Glomerular visceral epithelial cell (primary cell): ENCODE data around the gene NOS2.
"Not testable (repeated sequence)": the region's sequence is repeated elsewhere in the genome, so short reads cannot be mapped to it uniquely, and the experiment has no call there.

Source experiments
- DNase-seq: peaks from one replicate; pipeline ENCODE4 v3.0.0-alpha.2; 2016; ENCODE audit errors: extremely low spot score

NOS2 gene

DNA sequence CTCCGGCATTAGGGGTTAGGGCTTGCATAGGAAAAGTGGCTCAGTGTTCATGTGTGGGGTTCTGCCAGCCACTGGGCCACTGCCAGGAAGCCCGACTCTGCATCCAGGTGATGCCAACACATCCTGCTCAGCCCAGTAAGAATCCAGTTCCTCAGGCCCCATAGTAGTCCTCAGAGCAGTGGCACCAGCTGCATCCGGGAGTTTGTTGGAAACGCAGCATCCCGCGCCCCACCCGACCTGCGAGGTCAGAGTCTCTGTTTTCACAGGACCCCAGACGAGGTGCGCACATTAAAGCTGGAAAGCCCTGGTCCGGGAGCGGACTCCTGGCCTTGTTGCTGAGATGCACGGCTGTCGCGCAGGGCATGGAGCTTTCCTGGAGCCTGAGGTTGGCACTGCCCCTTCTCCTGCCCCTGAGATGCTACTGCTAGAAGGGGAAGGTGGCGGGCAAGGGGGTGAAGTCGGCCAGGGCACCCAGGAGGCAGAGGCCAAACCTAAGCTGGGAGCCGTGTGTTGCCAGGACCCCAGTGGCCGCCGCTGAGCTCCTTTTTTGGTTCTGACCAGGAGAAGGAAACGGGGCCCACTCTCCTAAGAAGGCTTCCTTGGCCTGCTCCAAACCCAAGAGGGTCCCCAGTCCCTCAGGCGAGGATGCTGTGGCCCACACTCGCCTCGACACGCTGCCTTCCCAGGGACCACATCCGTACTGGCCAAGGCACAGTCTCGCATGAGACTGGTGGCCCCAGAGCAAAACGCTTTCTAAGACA, 44.4 kb downstream of the NOS2 start:
- DNase-seq: no peak

DNA sequence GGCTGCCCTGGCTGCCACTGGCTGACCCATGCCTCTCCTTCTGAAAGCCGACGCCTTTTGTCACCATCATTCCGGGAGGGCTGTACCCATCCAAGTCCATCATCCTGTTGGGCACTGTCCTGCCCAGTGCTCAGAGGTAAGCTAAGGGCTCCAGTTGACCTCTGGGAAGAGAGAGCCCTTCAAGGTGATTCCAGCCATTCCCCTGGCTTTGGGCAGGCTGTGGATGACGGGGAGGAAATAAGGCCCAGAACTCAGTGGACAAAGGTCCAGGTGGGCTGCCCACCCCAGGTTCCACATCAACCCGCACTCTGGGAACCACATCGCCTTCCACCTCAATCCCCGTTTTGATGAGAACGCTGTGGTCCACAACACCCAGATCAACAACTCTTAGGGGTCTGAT, 45.8 kb downstream of the NOS2 start:
- DNase-seq: no peak

GRCh38 chr17:27753726-27754125, 46.6 kb downstream of the NOS2 start:
- DNase-seq: not testable (repeated sequence)

DNA sequence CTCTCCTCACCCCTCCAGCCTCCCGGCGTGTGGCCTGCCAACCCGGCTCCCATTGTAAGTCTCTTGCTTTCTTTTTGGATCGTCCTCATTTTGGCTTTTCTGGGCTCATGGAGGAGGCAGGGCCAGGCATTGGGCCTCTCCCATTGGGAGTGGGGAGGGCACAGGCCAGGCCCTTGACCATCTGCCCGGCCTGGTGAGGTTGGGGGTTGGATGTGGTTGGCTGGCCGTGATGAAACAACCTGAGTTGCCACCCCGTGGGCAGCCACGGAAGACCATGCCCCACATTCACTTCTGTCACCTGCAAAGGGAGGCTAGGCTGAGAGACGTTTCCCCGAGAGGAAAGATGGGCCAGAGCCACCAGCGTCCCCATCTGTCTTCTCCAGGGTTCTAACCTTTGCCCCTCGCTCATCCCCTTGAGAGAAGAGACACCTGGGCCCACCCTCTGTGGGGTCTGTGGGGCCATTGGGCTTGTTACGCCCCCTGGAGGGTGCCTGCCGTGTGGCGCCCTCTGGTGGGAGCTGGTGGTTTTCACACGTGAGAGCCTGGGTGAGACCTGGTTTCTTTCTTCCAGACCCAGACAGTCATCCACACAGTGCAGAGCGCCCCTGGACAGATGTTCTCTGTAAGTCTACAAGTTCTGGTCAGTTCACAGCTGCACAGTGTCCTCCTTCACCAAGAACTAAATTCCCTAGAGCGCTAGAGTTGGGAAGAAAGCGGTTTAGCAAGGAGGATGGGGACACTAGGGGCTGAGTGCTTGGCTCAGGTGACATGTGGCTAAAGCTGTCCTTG, 47.3 kb downstream of the NOS2 start:
- not testable (repeated sequence) for DNase-seq

GRCh38 chr17:27751622-27752490, 48.5 kb downstream of the NOS2 start:
- no peak for DNase-seq

DNA sequence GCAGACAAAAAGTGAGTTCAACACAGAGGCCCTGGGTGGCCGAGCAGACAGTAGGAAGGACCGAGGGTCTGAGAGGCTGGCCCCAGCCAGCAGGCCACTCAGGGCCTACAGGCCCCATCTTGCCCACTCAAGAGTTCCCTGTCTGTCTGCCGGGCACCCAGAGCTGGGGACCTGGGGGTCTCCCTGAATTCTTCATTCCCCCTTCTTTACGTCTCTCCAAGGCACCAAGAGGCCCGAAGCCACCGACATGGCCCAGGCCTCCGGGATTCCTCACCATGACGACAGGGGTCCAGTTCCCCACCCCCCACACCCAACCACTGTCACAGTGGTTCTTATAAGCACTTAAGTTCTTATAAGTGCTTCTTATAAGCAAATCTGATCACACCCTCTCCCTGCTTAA, 49.2 kb downstream of the NOS2 start:
- DNase-seq: no peak

DNA sequence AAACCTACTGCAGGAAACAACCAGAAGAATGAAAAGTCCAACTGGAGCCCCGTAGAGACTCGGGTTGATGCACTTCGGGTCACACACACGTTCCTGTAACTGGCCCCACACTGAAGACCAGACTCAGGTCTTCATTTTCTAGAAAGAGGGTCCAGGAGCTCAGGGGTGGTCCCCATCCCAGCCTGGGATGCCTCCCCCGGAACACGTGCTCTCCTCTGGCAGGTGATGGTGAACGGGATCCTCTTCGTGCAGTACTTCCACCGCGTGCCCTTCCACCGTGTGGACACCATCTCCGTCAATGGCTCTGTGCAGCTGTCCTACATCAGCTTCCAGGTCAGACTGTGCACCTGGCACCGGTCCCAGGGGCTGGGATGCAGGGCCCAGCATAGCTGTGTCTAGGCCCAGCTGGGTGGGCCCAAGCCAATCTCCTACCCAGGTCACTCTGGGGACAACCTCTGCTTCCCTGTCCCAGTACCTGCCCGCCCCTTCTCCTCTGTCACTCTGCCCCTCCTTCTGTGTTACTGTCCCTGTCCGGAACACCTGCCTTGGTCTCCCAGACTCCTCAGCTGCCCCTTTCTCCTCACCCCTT, 50.7 kb downstream of the NOS2 start:
- not testable (repeated sequence) for DNase-seq

DNA sequence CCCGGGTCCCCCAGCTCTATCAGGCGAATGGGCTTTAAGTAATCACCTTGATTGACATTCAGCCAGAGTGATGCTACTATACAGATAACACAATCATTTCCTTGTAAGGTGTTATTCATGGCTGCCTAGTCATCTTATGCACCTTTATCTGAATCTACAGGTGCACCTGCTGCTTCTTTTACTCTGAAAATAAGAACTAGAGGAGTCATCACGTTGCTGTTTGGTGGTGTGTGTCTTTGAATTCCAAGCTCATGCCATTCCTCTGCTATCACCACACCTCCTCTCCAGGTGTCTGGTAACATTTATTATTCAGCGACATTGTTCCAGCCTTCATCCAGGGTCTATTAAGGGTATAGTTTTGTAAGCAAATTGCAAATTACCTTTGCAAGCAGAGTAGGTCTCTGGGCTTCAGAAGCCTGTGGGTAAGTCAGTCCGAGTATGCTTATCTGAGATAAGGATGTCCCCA, 51.9 kb downstream of the NOS2 start:
- DNase-seq: no peak

DNA sequence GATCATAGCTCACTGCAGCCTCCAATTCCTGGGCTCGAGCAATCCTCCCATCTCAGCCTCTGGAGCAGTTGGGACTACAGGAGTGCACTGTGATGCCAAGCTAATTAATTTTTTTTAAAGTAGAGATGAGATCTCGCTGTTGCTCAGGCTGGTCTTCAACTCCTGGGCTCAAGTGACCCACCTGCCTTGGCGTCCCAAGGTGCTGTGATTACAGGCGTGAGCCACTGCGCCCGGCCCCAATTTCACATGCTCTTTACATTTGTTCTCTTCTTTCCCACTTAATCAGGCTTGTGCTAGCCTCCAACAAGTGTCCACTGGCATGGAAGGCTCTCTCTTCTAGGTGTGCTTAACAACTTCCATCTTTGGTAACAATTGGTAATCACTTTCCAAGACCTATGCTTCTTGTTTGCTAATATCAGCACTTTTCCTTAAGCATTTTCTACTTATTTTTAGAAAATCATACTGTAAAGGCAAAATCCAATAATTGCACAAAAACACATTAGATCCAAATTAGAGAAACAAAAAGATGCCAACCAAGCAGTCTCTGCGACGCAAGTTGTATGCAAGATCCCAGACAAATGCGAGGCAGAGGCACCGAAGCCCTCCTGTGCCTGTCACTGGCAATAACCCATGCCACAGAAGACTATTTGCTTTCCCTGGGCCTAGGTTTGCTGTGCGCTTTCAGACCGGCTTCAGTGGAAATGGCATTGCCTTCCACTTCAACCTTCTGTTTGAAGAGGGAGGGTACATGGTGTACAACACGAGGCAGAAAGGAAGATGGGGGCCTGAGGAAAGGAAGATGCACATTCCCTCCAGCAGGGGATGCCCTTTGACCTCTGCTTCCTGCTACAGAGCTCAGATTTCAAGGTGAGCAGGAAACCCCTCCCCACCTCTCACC, 52.6 kb downstream of the NOS2 start:
- DNase-seq: no peak

DNA sequence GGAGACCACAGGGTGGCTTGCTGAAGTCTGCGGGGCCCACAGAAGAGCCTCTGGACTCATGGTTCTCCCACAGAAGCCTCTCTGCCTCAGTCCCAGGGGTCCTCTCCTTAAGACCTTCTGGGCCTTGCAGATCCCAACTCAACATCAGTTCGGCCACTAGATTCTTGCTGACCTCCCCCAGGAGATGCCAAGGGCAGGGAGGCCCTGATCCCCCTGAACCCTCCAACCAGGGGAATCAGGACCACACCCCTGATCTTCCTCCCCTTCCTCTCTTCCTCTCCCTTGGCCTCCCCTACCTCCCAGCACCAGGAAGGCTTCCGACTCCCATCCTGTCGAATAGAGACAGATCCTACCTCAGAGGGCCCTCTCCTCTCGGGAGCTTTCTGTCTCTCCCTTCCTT, 53.4 kb downstream of the NOS2 start:
- DNase-seq: no peak

GRCh38 chr17:27746320-27746719, 54.0 kb downstream of the NOS2 start:
- not testable (repeated sequence) for DNase-seq

- DNase-seq: not testable (repeated sequence)
Observed at GRCh38 chr17:27745207-27745830, 55.0 kb downstream of the NOS2 start.

GRCh38 chr17:27743281-27743885, 56.9 kb downstream of the NOS2 start:
- no peak for DNase-seq

- DNase-seq: no peak
Observed at GRCh38 chr17:27741971-27742575, 58.3 kb downstream of the NOS2 start.

DNA sequence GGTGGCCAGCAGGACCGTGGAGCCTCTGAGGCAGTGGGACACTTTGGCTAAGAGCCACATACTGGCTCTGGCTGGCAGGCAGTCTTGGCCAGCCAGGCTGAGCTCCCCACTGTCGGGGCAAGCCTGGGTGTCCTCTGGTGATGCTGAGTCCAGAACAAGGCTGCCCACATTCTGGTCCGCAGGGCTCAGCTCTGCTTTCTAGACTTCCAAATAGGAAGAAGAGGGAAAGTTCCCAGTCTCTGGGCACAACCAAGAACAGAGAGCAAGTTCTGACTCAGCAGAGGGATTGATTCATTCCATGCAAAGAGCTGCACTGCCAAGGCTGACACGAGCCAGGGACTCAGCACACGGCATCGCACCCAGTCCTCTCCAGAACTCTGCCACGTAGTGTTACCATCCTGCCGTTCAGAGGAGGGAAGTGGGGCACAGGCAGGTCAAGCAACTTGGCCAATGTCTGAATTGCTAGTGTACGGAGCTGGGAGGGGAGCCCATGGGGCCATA, 58.9 kb downstream of the NOS2 start:
- DNase-seq: no peak

DNA sequence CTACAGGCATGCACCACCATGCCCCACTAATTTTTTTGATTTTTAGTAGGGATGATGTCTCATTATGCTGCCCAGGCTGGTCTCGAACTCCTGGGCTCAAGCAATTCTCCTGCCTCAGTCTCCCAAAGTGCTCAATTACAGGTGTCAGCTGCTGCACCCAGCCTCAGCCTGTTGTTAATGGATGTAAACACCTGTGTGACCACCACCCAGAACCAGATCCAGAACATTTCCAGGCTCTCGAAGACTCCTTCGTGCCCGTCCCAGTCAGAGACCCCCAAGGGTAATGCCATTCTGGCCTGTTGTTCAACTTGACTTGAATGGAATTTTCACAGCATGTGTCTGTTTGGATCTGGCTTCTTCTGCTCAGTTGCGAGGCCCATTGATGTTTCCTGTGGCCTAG, 59.8 kb downstream of the NOS2 start:
- not testable (repeated sequence) for DNase-seq

DNA sequence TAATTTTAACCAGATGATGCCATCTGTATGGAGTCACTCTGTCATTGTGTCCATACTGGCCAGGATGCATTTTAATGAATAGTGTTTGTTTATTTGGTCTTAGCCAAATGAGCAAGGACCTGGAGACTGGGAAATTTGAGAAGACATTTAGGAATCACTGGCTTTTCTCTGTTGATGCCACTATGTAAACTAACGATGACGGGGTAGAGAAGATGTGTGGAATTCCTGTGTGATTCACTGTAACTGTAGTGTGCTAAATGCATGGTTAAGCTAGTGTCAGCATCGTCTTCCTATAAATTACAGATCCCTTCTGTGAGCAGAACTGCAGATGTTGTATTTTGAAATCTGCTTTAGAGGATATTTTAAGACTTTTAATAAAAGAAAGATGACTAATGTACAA, 66.6 kb downstream of the NOS2 start:
- DNase-seq: no peak

DNA sequence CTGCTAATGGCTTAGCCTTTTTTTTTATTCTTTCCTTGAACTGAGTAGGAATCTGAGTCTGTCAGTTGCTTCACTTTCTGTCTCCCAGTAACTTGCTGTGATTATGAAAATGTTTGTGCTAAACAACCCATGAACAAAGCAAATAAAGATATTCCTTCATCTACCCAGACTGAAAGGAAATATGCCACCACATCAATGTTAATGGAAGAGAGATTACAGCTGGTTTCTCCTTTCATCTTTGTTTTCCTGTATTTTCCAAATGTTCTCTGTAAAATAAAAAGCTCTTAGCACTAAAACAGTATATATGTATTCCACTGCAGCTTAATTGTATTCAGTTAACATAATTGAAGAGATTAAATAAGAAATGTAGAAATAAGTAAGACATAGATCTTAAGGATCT, 67.6 kb downstream of the NOS2 start:
- not testable (repeated sequence) for DNase-seq

DNA sequence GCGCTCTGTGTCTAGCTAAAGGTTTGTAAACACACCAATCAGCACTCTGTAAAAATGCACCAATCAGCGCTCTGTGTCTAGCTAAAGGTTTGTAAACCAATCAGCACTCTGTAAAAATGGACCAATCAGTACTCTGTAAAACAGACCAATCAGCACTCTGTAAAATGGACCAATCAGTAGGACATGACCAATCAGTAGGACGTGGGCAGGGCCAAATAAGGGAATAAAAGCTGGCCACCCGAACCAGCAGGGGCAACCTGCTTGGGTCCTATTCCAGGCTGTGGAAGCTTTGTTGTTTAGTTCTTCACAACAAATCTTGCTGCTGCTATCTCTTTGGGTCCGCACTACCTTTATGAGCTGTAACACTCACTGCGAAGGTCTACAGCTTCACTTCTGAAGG, 74.3 kb downstream of the NOS2 start:
- not testable (repeated sequence) for DNase-seq
